HUES64 (cell line): ENCODE measurements around the gene XPR1.

Experiments
- H3K27ac ChIP-seq: 2 replicates; pipeline ENCODE4 v1.7.0; 2013; ENCODE audit warnings: low read depth, low read length, inconsistent platforms
- H3K27me3 ChIP-seq: 2 replicates; pipeline ENCODE4 v1.6.1; 2013; ENCODE audit warnings: mild to moderate bottlenecking, low read length; ENCODE audit not compliant: insufficient read depth
- H3K36me3 ChIP-seq: 2 replicates; pipeline ENCODE4 v1.6.1; 2013; ENCODE audit warnings: mild to moderate bottlenecking, low read length; ENCODE audit not compliant: insufficient read depth
- H3K4me1 ChIP-seq: 2 replicates; pipeline ENCODE4 v1.6.1; 2013; ENCODE audit warnings: mild to moderate bottlenecking, low read length, moderate library complexity; ENCODE audit not compliant: insufficient read depth
- H3K4me3 ChIP-seq: 2 replicates; pipeline ENCODE4 v1.5.1; 2013; ENCODE audit warnings: mild to moderate bottlenecking, low read length, moderate library complexity
- H3K9ac ChIP-seq: 2 replicates; pipeline ENCODE4 v1.6.1; 2013; ENCODE audit warnings: mild to moderate bottlenecking, low read depth, low read length
- H3K9me3 ChIP-seq: 2 replicates; pipeline ENCODE4 v1.6.1; 2013; ENCODE audit warnings: low read depth, low read length; ENCODE audit not compliant: insufficient read depth
- WGBS: fragments of 150-250, 120-280 bp; methylation state at CpG from one replicate; pipeline ENCODE4 v1.1.7; 2013; ENCODE audit warnings: missing lambda C conversion rate; 5-methylcytosine and 5-hydroxymethylcytosine counted together

Gene XPR1

DNA sequence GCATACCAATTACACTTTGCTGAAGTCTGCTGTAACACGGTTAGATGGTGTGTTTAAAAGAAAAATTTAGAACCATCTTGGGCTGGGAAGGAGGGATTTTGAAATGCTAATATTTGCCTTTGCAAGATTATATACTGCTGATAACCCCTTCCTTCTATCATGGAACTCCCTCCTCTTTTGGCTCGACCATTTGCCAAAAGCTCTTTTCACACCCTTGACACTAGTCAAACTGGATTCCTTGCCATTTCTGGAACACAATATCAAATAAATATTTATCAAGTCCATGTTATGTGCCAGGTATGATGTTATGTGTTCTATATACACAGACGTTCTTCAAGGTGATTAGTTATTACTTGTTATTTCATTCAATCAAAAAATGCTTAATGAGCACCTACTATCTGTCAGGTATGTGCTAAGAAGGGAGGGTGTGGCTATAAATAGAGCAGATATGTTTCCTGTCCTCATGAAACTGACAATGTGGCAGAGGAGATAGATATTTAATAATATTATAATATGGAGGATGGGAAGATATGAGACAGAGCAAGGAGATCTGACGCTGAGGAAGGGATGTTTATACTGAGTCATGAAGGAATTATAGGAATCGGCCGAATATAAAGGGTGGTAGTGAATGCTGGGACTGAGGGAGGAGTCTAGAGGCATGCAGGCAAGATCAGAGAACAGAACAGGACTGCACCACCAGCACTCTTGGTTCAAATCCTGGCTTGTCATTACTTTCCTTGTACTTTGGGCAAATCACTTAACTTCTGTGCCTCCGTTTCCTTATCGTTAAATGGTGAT lies 16.1 kb upstream of the XPR1 start:
- no peak overlapping the region for H3K4me3 ChIP-seq
- no peaks in the 10 kb centered on the region for H3K36me3 ChIP-seq
- no peak overlapping the region for H3K27ac ChIP-seq
- WGBS = 94% methylated on average over 7 of the region's 8 CpGs
- H3K9me3 ChIP-seq = no peaks in the 10 kb centered on the region
- H3K27me3 ChIP-seq = no peaks in the 10 kb centered on the region
- peaks cover 8% of the 10 kb centered on the region; the same call in 1 of the 2 replicates for H3K4me1 ChIP-seq
- no peak overlapping the region for H3K9ac ChIP-seq

DNA sequence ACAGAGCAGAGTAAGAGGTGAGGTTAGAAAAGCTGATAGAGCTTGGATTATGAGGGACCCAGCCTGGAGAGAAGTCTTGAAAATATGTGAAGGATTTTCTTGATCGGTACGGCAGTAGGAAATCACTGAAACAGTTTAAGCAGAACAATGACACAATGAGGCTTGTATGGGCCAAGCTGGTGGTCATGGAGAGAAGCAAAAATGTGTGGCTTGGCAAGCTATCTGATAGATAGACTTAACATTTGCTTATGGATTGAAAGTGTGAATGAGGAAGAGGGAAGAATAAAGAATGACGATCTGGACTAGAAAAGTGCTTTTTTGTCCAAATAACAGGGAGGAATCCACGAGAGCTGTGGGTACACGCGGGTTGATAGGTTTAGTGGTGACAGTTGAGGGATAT lies 15.4 kb upstream of the XPR1 start:
- Histone ChIP-seq H3K36me3 (no peaks in the 10 kb centered on the region), H3K9me3 (no peaks in the 10 kb centered on the region), H3K4me1 (0 out of 2 replicates have a peak, but pooled peaks cover 1% of the 10 kb centered on the region), H3K9ac (no peak overlapping the region), H3K27me3 (no peaks in the 10 kb centered on the region), H3K27ac (no peak overlapping the region), H3K4me3 (no peak overlapping the region)
- WGBS = 85% methylated on average over 6 of the region's 6 CpGs

DNA sequence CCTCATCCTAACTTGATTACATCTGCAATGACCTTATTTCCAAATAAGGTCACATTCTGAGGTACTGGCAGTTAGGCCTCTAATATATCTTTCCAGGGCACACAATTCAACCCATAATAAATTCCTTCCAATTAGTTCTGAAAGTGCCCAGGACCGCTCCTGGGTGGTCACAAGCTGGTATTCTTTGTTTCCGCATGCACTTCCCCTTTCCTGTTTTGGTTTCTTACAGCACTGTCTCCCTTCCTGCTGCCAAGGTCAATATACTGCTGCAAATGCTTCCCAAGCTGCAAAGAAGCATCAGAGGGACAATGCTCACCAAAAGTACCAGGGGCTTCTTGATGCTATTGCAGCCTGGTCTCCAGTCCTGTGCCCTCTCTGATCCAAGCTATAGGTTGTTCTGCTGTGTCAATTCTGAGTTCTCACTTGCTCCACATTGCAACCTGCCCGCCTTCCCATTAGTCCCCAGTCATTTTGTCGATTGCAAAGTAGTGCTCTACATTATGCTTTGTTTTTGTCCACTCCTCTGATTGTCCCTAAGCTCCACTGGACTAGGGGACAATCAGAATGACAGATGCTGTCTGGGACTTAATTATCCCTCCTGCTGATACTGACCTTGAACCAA lies 13.9 kb upstream of the XPR1 start:
- Histone ChIP-seq H3K4me3 (no peak overlapping the region), H3K9ac (no peak overlapping the region), H3K27me3 (no peaks in the 10 kb centered on the region), H3K9me3 (no peaks in the 10 kb centered on the region), H3K27ac (no peak overlapping the region), H3K4me1 (no peaks in the 10 kb centered on the region), H3K36me3 (no peaks in the 10 kb centered on the region)
- 95% methylated on average over 4 of the region's 4 CpGs for WGBS

DNA sequence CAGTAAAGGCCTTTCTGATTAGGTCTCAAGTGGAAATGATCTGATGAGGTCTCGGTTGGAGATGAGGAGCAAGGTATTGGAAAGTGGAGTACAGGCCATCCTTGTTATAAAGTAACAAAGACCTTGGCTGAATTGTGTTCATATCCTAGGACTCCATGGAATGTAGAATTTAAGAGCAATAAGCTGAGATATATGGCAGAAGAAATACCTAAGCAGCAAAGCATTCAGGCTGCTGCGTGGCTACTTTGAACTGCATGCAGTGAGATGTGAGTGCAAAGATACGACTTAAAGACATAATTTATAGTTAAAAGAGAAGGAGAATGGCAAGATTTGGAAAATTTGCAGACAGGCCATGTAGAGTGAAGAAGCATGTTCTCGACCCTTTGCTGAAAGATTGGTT lies 11.2 kb upstream of the XPR1 start:
- 92% methylated on average over 4 of the region's 4 CpGs for WGBS
- Histone ChIP-seq H3K27ac (no peak overlapping the region), H3K36me3 (no peaks in the 10 kb centered on the region), H3K27me3 (no peaks in the 10 kb centered on the region), H3K4me1 (no peaks in the 10 kb centered on the region), H3K4me3 (no peak overlapping the region), H3K9ac (no peak overlapping the region), H3K9me3 (no peaks in the 10 kb centered on the region)

GRCh38 chr1:180622658-180623508 lies 8.9 kb upstream of the XPR1 start:
- no peaks in the 10 kb centered on the region for H3K27me3 ChIP-seq
- H3K27ac ChIP-seq = no peak overlapping the region
- H3K36me3 ChIP-seq = no peaks in the 10 kb centered on the region
- H3K4me3 ChIP-seq = no peak overlapping the region
- 90% methylated on average over 10 of the region's 10 CpGs for WGBS
- H3K9me3 ChIP-seq = no peaks in the 10 kb centered on the region
- no peak overlapping the region for H3K9ac ChIP-seq
- H3K4me1 ChIP-seq = no peaks in the 10 kb centered on the region

- no peaks in the 10 kb centered on the region for H3K4me1 ChIP-seq
- no peaks in the 10 kb centered on the region for H3K36me3 ChIP-seq
- no peak overlapping the region for H3K9ac ChIP-seq
- H3K27ac ChIP-seq = no peak overlapping the region
- no peaks in the 10 kb centered on the region for H3K9me3 ChIP-seq
- H3K4me3 ChIP-seq = no peak overlapping the region
- H3K27me3 ChIP-seq = no peaks in the 10 kb centered on the region
- WGBS = 84% methylated on average over 3 of the region's 3 CpGs
These were observed 8.1 kb upstream of the XPR1 start for GRCh38 chr1:180623579-180624347.

DNA sequence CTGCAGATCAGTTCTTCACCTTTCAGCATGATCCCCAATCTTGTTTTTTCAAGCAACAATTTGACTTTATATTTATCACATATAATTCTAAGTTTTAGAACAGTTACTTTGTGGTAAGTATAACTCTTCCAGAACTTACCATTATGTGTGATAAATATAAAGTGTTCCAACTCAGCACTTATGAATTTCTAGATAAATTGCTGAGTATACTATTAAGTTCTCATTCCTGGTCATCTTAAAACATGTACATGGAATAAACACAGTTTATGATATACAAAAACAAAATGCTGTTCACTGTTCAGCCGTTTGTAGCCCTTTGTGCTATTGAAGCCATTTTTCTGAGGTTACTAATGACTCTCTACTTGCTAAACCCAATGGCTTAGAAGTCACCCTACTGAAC lies 5.1 kb upstream of the XPR1 start:
- Histone ChIP-seq H3K36me3 (no peaks in the 10 kb centered on the region), H3K9ac (no peak overlapping the region), H3K27ac (no peak overlapping the region), H3K27me3 (no peaks in the 10 kb centered on the region), H3K4me3 (no peak overlapping the region), H3K4me1 (peaks cover 6% of the 10 kb centered on the region), H3K9me3 (no peaks in the 10 kb centered on the region)
- WGBS = 91% methylated on average over 1 of the region's 1 CpG

DNA sequence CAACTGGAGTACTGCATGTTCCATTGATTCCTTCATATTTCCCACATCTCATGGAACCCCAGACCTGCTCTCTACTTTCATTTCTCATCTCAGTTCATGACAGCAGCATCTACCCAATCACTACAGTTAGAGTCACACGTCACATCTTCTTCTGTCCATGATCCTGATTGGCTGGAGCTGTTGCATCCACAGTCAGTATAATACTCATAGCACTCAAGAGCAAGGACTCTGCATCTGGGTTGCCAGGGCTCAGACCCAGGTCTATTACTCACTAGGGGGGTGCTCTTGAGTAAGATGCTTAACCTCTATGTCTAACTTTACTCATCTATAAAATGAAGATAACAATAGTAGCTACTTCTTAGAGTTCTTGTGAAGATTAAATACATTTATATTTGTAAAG lies 4.4 kb upstream of the XPR1 start:
- Histone ChIP-seq H3K27ac (no peak overlapping the region), H3K4me3 (no peak overlapping the region), H3K4me1 (peaks cover 6% of the 10 kb centered on the region), H3K36me3 (no peaks in the 10 kb centered on the region), H3K9ac (no peak overlapping the region), H3K9me3 (no peaks in the 10 kb centered on the region), H3K27me3 (no peaks in the 10 kb centered on the region)
- WGBS = 88% methylated on average over 1 of the region's 1 CpG

DNA sequence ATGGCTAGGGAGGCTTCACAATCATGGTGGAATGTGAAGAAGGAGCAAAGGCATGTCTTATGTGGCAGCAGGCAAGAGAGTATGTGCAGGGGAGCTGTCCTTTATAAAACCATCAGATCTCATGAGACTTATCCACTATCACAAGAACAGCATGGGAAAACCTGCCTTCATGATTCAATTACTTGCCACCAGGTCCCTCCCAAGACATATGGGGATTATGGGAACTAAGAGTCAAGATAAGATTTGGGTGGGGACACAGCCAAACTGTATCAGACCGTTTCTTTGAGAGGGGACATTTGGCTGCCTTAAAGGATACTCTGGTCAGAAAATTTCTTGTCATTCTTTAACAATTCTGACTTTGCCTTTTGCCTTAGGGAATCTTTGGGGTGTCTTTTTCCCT lies 3.2 kb upstream of the XPR1 start:
- Histone ChIP-seq H3K4me1 (peaks cover 14% of the 10 kb centered on the region), H3K36me3 (no peaks in the 10 kb centered on the region), H3K27me3 (no peaks in the 10 kb centered on the region), H3K9me3 (no peaks in the 10 kb centered on the region), H3K27ac (no peak overlapping the region), H3K4me3 (no peak overlapping the region), H3K9ac (no peak overlapping the region)
- WGBS = 82% methylated on average over 1 of the region's 1 CpG

- H3K9ac ChIP-seq = no peak overlapping the region
- no peak overlapping the region for H3K4me3 ChIP-seq
- WGBS = 91% methylated on average over 1 of the region's 2 CpGs
- no peak overlapping the region for H3K27ac ChIP-seq
- H3K36me3 ChIP-seq = no peaks in the 10 kb centered on the region
- peaks cover 22% of the 10 kb centered on the region for H3K4me1 ChIP-seq
- no peaks in the 10 kb centered on the region for H3K9me3 ChIP-seq
- H3K27me3 ChIP-seq = no peaks in the 10 kb centered on the region
These were observed 1.2 kb upstream of the XPR1 start for GRCh38 chr1:180630408-180631193.
